Endothelial cell of hepatic sinusoid (primary cell): ENCODE measurements around the gene IDI1.
"Not testable (repeated sequence)": the region's sequence is repeated elsewhere in the genome, so short reads cannot be mapped to it uniquely, and the experiment has no call there.

Experiments used
- in situ Hi-C: cut with HindIII; loops from 2 replicates; pipeline ENCODE4 v1.10.0; 2017; ENCODE audit warnings: low sequenced_read_pairs

The IDI1 gene

GRCh38 chr10:1048732-1049424, at the start of gene IDI1:
Gene IDI1 (minus strand): TSS chr10:1049119. CDS start chr10:1049003, 116 bp downstream.
- in situ Hi-C loops: loop anchor here (5.0 kb wide), 1 partner anchor 62 kb away; the partner anchor contains the start of gene GTPBP4

DNA sequence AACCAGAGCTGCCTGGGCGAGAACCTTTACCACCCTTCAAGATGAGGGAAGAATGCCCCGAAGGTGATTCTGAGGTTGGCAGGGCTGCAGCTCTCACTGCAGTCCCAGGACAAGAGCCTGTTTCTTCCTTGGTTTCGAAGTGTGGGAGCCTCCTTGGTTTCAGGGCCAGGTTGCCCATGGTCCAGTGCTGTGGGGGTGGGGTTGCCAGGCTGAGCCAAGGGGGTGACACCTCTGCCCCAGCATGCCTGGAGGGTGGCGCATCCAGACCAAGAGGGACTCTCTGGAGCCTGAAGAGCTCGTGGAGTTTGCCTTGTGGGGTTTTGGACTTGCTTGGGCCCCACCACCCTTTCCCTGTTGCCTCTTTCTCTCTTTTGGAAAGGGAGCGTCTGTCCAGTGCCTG, 48.5 kb upstream of the IDI1 start:
- in situ Hi-C loops: no loop called here

GRCh38 chr10:1096287-1096889, 47.5 kb upstream of the IDI1 start:
- in situ Hi-C loops: no loop called here

GRCh38 chr10:1095498-1095897, 46.6 kb upstream of the IDI1 start:
- in situ Hi-C loops: no loop called here

DNA sequence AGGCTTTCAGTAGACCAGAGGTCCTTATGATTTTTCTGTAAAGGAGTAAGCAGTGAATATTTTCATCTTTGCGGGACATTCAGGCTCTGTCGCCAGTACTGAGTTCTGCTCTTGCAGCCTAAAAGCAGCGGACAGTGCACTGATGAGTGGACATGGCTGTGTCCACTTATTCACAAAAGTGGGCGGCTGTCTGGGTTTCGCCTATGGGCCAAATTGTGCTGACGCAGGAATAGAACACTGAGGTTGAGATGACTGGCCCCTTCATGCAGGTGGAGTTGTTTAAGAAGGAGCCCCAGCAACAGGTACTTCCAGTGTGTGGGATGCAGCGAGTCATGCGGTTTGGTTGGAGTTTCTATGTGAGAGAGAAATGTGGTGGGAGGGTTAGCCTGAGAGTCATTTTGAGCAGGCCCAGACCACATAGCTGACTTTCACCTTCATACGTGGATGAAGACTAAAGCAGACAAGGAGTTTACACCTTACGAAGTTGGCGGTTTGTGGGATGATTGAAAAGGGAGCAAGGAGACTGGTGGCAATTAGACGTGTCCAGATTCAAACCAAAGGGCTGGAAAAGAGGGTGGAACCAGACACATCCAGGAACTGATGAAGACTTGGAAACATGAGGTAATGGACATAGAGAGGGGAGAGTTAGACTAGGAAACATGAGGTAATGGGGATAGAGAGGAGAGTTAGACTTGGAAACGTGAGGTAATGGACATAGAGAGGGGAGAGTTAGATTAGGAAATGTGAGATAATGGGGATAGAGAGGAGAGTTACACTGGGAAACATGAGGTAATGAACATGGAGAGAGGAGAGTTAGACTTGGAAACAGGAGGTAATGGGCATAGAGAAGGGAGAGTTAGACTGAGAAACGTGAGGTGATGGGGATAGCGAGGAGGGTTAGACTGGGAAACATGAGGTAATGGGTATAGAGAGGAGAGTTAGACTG, 45.5 kb upstream of the IDI1 start:
- in situ Hi-C loops: no loop called here

DNA sequence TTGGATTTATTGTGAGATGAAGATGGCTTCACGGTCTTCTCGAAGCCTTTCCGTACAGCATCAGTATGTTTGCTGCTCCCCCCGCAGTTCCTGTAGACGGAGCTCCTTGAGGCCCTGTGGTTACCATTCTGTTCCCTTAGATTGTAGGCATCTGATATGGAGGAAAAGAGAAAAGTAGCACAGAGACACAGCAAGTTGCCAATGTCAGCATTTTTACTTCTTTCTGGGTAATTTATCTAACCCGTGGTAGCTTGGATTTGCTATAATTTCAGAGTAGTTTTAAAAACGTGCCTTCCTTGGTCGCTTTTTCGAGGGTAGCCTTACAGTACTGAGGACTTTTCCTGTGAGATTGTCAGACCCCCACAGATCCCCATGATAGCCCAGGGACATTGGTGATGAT, 44.8 kb upstream of the IDI1 start:
- in situ Hi-C loops: no loop called here

DNA sequence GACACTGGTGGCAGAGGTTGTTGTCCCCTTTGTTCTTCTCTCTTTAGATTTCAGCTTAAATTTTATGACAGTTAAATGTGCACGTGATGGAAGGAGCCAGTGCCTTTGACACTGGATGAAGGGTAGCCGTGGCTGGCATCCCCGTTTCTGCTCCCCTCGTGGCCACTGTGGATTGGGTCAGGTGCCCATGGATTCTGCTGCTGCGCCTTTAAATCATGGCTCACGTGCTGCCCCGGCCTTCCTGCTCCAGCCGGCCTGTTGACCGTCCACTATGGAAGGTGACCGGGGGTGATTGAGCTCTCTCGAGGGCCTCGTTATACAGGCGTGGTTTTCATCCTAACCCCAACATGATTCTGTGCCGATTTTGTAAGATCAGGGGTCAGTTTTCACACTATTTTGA, 41.8 kb upstream of the IDI1 start:
- in situ Hi-C loops: no loop called here

- in situ Hi-C loops: no loop called here
These were observed 40.2 kb upstream of the IDI1 start for GRCh38 chr10:1089017-1089689.

DNA sequence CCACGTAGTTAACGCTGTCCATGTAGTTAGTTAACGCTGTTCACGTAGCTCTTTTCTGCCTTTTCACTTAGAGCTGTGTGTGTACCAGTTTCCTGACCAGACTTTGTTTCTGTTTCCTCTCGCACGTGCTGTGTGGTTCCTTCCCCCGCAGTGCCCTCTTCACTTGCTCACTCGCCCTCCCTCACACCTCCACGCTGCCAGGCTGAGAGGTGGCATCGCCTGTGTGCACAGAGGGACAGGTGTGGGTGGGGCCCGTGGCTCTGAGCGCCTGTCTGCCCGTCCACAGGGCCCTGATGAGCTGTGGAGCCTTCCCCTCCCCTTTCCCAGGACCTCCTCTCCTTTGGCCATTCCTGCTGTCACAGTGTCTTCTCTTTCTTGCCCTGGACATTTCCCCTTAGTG, 37.9 kb upstream of the IDI1 start:
- in situ Hi-C loops: no loop called here

DNA sequence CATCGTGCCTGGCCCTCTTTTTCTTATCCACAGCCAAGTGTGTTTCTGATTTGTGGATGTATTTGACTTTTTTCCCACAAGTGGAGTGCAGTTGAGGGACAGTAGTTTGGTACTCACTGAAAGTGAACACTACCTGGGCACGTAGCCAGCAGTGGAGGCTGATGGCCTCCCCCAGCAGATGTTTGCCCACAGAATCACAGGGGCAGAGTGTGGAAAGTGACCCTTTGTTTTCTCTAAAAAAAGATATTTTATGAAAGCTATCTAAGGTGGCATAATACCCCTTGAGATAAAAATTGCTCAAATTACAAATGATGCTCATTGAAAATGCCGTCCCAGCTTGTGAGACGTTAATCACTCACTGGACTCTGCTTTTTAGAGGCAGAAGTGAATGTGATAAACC, 36.3 kb upstream of the IDI1 start:
- in situ Hi-C loops: no loop called here

- in situ Hi-C loops: no loop called here
These were observed 35.4 kb upstream of the IDI1 start for GRCh38 chr10:1084011-1084950.

DNA sequence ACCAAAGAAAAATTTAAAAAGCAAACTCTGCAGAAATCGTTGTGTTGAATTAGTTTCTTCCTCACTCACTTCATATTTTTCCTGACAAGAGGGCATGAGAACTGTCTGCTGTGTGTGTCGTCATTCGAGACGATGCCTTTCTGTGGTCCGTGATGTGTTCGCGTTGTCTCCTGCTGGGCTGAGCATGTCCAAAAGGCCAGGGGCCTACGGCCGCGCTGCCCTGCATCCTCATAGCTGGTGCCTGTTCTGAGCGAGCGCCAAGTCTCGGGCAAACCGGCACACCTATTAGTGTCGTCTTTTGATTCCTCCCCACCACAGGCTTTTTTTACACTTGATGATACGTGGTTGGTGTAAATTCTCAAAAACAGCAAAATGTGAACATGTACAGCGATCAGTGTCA, 34.7 kb upstream of the IDI1 start:
- in situ Hi-C loops: no loop called here

DNA sequence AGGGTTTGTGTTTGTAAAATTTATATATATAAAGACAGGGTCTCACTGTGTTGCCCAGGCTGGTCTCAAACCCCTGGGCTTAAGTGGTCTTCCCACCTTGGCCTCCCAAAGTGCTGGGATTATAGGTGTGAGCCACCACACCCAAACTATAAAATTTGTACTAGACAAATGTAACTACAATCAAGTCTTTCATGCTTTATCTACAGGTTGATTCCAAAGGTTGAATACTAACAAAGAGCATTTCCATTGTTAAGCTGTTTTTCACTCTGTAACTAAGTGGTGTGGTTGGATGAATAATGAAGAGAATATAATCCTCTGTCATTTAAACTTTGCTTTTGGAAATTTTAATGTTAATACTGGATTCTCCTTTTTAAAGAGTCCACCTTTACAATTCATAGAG, 29.7 kb upstream of the IDI1 start:
- in situ Hi-C loops: no loop called here

- in situ Hi-C loops: no loop called here
These were observed 25.9 kb upstream of the IDI1 start for GRCh38 chr10:1074748-1075308.

DNA sequence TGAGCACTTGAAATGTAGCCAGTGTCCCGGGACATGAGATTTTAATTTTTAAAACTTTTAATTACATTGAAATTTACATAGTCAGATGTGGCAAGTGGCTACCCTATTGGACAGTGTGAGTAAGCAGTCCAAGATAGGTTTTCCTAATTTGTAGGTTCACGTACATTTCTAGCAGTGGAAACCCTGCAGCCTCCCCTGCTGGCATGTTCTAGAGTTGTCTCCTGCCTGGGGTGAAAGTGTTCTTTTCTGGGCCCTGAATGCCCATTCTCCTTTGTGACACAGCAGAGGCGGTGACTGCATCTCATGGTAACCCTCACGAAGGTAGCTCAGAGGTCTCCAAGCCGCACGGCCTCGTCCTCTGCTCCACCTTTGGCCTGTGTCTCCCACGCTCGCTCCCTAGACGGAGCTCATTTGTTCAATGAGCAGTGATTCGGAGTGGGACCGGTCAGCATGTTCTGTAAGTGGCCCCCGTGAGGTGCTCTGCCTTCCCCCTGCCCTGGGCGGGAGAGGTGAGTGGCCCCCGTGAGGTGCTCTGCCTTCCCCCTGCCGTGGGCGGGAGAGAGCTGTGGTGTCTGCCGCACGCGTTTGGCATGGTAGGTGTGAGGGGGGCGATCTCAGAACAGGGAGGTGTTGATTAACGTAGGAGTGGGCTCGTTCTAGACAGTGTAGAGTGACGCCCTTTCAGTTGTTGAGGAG, 25.3 kb upstream of the IDI1 start:
- in situ Hi-C loops: no loop called here

DNA sequence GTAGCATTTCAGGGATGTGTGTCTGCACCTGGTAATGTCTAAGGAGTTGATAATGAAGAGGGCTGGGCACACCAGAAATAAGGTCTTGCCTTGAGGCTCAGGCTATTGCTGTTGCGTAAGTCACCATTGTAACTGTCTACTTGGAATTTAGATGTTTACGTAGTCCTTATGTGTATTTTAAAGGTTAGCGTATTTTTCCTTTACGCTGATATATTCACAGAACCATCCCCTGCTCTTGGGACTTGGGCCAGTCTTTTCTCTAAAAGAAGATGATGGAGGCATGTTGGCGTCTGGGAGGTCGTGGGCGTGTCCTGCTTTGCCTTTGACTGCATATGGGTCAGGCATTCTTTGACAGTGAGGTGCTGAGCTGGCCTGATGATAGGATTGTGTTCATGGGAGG, 22.0 kb upstream of the IDI1 start:
- in situ Hi-C loops: no loop called here

- in situ Hi-C loops: no loop called here
These were observed 19.8 kb upstream of the IDI1 start for GRCh38 chr10:1068380-1069361.

- in situ Hi-C loops: not testable (repeated sequence)
These were observed 17.8 kb upstream of the IDI1 start for GRCh38 chr10:1066734-1067133.
